HG03460 (cell line): Measurements from ENCODE around the gene MAT2B.
A peak's percentile ranks its signal among the peaks of the same experiment; 100 is the strongest.
"Not testable (repeated sequence)": the region's sequence is repeated elsewhere in the genome, so short reads cannot be mapped to it uniquely, and the experiment has no call there.

ENCODE experiments used
- ATAC-seq: cut with Tn5 transposase; IDR thresholded peaks from one replicate; pipeline ENCODE4 v1.9.1; 2021; ENCODE audit not compliant: unreplicated experiment

Gene MAT2B

GRCh38 chr5:163503106-163504078 is 2.0 kb upstream of the MAT2B start:
- peak; percentile 9 for ATAC-seq

GRCh38 chr5:163504079-163504931 is 1.1 kb upstream of the MAT2B start:
- no peak for ATAC-seq

- ATAC-seq, result peak; percentile 2
Measured at GRCh38 chr5:163505049-163505367, 411 bp upstream of the MAT2B start.

GRCh38 chr5:163506095-163506457 is 657 bp downstream of the MAT2B start:
- ATAC-seq, result peak; percentile 7

- no peak for ATAC-seq
Measured at GRCh38 chr5:163506726-163507125, 1.3 kb downstream of the MAT2B start.

GRCh38 chr5:163508753-163509152 is 3.3 kb downstream of the MAT2B start:
- no peak for ATAC-seq

GRCh38 chr5:163509291-163509951 is 4.0 kb downstream of the MAT2B start:
- ATAC-seq, result no peak

GRCh38 chr5:163512526-163512925 is 7.1 kb downstream of the MAT2B start:
- no peak for ATAC-seq

- no peak for ATAC-seq
Measured at GRCh38 chr5:163525096-163525495, 19.7 kb downstream of the MAT2B start.

GRCh38 chr5:163529698-163530097 is 24.3 kb downstream of the MAT2B start:
- ATAC-seq, result no peak

- ATAC-seq, result no peak
Measured at GRCh38 chr5:163531272-163531671, 25.9 kb downstream of the MAT2B start.

GRCh38 chr5:163532171-163533084 is 27.0 kb downstream of the MAT2B start:
- ATAC-seq, result no peak

- no peak for ATAC-seq
Measured at GRCh38 chr5:163533223-163533622, 27.8 kb downstream of the MAT2B start.

GRCh38 chr5:163534492-163535094 is 29.2 kb downstream of the MAT2B start:
- no peak for ATAC-seq

GRCh38 chr5:163535290-163535689 is 29.9 kb downstream of the MAT2B start:
- ATAC-seq, result no peak

- not testable (repeated sequence) for ATAC-seq
Measured at GRCh38 chr5:163536442-163536841, 31.0 kb downstream of the MAT2B start.

- no peak for ATAC-seq
Measured at GRCh38 chr5:163540696-163541095, 35.3 kb downstream of the MAT2B start.

- ATAC-seq, result no peak
Measured at GRCh38 chr5:163542771-163543170, 37.4 kb downstream of the MAT2B start.

GRCh38 chr5:163544041-163544440 is 38.6 kb downstream of the MAT2B start:
- no peak for ATAC-seq

GRCh38 chr5:163544836-163545235 is 39.4 kb downstream of the MAT2B start:
- no peak for ATAC-seq
